SKM-1 treated with dmso at 0.1 percent for 144 hours (cell line): Measurements from ENCODE around the gene ARPIN.

ENCODE experiments used
- DNase-seq: peaks from one replicate; lab custom pipeline; 2025; ENCODE audit not compliant: unreplicated experiment; lab: John Stamatoyannopoulos, UW

Gene ARPIN

DNA sequence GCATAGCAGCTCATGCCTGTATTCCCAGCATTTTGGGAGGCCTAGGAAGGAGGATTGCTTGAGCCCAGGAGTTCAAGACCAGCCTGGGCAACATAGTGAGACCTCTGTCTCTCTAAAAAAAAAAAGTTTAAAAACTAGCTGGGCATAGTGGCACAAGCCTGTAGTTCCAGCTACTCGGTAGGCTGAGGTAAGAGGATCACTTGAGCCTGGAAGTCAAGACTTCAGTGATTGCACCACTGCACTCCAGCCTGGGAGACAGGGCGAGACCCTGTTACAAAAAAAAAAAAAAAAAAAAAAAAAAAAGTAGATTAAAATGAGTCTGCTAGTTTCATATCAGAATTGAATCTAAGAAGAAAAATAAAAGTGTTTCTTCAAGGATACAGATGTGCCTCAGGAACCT lies 65.7 kb downstream of the ARPIN start:
- no peak for DNase-seq

DNA sequence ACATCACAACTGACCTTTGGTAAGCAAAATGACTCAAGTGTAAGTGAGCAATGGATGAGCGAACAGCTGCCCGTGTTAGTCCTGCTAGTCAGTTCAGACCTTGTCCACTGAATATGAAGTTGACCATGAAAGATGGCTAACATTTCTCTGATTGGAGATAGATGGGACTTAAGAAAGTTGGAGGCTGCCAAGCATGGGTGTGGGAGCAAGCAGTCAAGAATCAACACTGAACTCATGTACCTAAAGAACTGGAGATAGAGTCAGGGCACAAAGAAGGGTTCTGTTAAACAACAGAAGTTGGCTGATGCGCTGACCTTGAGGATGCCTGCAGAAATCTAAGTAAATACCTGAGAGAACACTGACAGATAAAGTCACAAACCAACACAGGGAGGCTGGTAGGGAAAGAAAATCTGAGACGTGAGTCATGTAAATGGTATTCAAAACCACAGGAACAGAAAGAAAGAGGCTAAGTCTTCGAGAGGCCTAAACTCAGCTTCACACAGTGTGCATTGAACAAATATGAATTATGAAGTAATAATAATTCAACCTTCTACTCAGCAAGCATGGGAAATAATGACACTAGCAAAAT lies 67.4 kb downstream of the ARPIN start:
- DNase-seq: no peak
